ENCODE data around the gene SUCLG2. TPM values are rescaled to one million over a fixed set of nuclear protein-coding genes. Genes with fewer than 3 reads are reported as not detected.

The SUCLG2 gene
- total RNA-seq, 1 experiment from 2014 or later: 38.5 TPM

DNA sequence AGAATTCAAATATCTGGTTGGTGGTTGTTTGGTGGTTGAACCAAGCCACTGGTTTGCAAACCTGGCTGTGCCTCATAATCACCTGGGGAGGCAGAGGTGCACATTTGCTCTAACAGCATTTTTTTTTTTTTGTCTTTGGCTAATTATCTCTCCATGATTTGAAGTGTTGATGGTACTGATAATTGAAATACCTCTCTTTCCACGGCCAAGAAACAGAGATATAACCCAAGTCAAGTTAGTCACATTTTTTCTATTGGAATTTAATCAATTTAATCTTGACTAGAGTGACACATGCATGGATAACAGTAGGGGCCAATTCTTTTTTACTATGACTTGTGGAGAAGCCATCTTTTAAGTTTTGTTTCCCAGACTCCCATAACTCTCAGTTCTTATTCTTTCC, 37.5 kb upstream of the SUCLG2 start:
- TF ChIP-seq, protein P1, sequence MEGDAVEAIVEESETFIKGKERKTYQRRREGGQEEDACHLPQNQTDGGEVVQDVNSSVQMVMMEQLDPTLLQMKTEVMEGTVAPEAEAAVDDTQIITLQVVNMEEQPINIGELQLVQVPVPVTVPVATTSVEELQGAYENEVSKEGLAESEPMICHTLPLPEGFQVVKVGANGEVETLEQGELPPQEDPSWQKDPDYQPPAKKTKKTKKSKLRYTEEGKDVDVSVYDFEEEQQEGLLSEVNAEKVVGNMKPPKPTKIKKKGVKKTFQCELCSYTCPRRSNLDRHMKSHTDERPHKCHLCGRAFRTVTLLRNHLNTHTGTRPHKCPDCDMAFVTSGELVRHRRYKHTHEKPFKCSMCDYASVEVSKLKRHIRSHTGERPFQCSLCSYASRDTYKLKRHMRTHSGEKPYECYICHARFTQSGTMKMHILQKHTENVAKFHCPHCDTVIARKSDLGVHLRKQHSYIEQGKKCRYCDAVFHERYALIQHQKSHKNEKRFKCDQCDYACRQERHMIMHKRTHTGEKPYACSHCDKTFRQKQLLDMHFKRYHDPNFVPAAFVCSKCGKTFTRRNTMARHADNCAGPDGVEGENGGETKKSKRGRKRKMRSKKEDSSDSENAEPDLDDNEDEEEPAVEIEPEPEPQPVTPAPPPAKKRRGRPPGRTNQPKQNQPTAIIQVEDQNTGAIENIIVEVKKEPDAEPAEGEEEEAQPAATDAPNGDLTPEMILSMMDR (conservative IDR thresholded peaks at IDR 0.05): no peak
- Histone ChIP-seq H3K9me3 (ENCODE audit: control insufficient read depth, low read depth, low read length) (no peaks in the 10 kb centered on the region), H2BK5ac (ENCODE audit: insufficient read length, low read length) (no peak overlapping the region), H4K5ac (ENCODE audit: insufficient read length, low read depth, low read length) (no peak overlapping the region), H3K56ac (ENCODE audit: insufficient read length, low read depth, low read length) (no peak overlapping the region), H3K14ac (ENCODE audit: insufficient read depth, low read length) (no peak overlapping the region), H4K20me1 (ENCODE audit: control insufficient read depth, insufficient read depth, insufficient read length) (no peaks in the 10 kb centered on the region), H3K4ac (ENCODE audit: low read depth, low read length) (no peak overlapping the region), H3T11ph (ENCODE audit: low read length) (no peak overlapping the region), H3K79me1 (ENCODE audit: insufficient read depth, low read depth, low read length, poor library complexity, severe bottlenecking) (no peaks in the 10 kb centered on the region), H4K8ac (replicated peaks; ENCODE audit: insufficient read length, low read depth, low read length) (no peak overlapping the region), H3K27ac (ENCODE audit: insufficient read length, low read depth, low read length) (no peak overlapping the region), H2BK20ac (ENCODE audit: low read depth, low read length, poor library complexity, severe bottlenecking) (no peak overlapping the region), H2BK15ac (ENCODE audit: low read depth, low read length) (no peak overlapping the region), H3K4me1 (ENCODE audit: insufficient read depth, low read length) (peaks cover under 1% of the 10 kb centered on the region; the same call in 1 of the 2 replicates), H2BK120ac (ENCODE audit: low read depth, low read length, poor library complexity, severe bottlenecking) (no peak overlapping the region), H3K9ac (ENCODE audit: extremely low read depth, insufficient read length, low read length) (no peak overlapping the region), H2BK12ac (ENCODE audit: insufficient read length, low read depth, low read length) (no peak overlapping the region), H2AFZ (ENCODE audit: low read length) (no peak overlapping the region), H3K79me2 (ENCODE audit: insufficient read depth, low read length) (no peaks in the 10 kb centered on the region), H2AK5ac (ENCODE audit: insufficient read length, low read length) (no peak overlapping the region), H3K23ac (ENCODE audit: insufficient read length, low read depth, low read length) (no peak overlapping the region), H3K4me2 (ENCODE audit: insufficient read depth, insufficient read length, low read length) (no peak overlapping the region), H3K27me3 (ENCODE audit: insufficient read depth, low read length) (no peaks in the 10 kb centered on the region), H3K23me2 (ENCODE audit: insufficient read length, low read depth, low read length, poor library complexity, severe bottlenecking) (no peaks in the 10 kb centered on the region), H3K18ac (ENCODE audit: insufficient read length, low read depth, low read length) (no peak overlapping the region), H4K91ac (ENCODE audit: insufficient read length, low read depth, low read length) (no peak overlapping the region)
- Mint-ChIP-seq H3K27me3 (ENCODE audit: low read depth) (0 out of 2 replicates have a peak, but pooled peaks cover 1% of the 10 kb centered on the region), H3K36me3 (ENCODE audit: insufficient read depth in 1 of 3, low read depth in 3 of 3) (peaks cover 5 to 12% (median 6%) of the 10 kb centered on the region in 3 experiments; a peak in 5 of 7 replicates), H3K4me3 (no peak overlapping the region), H3K4me1 (peaks cover 9 to 17% of the 10 kb centered on the region in 2 experiments), H3K9me3 (peaks cover 6% of the 10 kb centered on the region in 2 experiments), H3K27ac (peak overlapping the region in 1 of 3 experiments; percentile 27; a peak in 2 of 7 replicates)
- DNase-seq: no peak
- WGBS (ENCODE audit: extremely low coverage, insufficient read length, low lambda C conversion rate): no CpG with 5 or more reads among the region's 1 CpG

All from H9 (cell line).